ENCODE results near the gene OR2AT4.

Gene OR2AT4

GRCh38 chr11:75059299-75059698 is 37.4 kb downstream of the OR2AT4 start:
- Histone ChIP-seq H4K20me1 (ENCODE audit: insufficient read depth, low read length, poor library complexity, severe bottlenecking) (no peaks in the 10 kb centered on the region), H3K79me2 (ENCODE audit: insufficient read depth, low read length) (no peaks in the 10 kb centered on the region), H3K4me2 (ENCODE audit: low read depth, low read length, poor library complexity, severe bottlenecking) (no peak overlapping the region), H3K27me3 (ENCODE audit: insufficient read depth, low read length, poor library complexity, severe bottlenecking) (no peaks in the 10 kb centered on the region), H3K9me3 (ENCODE audit: insufficient read depth, low read depth, low read length) (no peaks in the 10 kb centered on the region), H3K9me2 (replicated peaks; ENCODE audit: low read depth, low read length) (no peaks in the 10 kb centered on the region), H3F3A (ENCODE audit: low read depth) (no peaks in the 10 kb centered on the region), H2AFZ (ENCODE audit: low read length) (no peak overlapping the region), H3K4me1 (ENCODE audit: insufficient read depth, low read length, poor library complexity, severe bottlenecking) (no peaks in the 10 kb centered on the region), H3K9ac (ENCODE audit: low read depth, low read length, poor library complexity, severe bottlenecking) (no peak overlapping the region), H3K4me3 (ENCODE audit: low read length, poor library complexity, severe bottlenecking) (no peak overlapping the region), H3K36me3 (ENCODE audit: insufficient read depth, low read length) (no peaks in the 10 kb centered on the region)
- TF ChIP-seq CTCF (conservative IDR thresholded peaks at IDR 0.05; ENCODE audit: low read length): no peak
- TF ChIP-seq EZH2phosphoT487 (IDR thresholded peaks at IDR 0.05; ENCODE audit: borderline replicate concordance): no peak

GRCh38 chr11:75056814-75057213 is 39.9 kb downstream of the OR2AT4 start:
- Histone ChIP-seq H4K20me1 (ENCODE audit: insufficient read depth, low read length, poor library complexity, severe bottlenecking) (no peaks in the 10 kb centered on the region), H3K9me2 (replicated peaks; ENCODE audit: low read depth, low read length) (no peaks in the 10 kb centered on the region), H2AFZ (ENCODE audit: low read length) (no peak overlapping the region), H3F3A (ENCODE audit: low read depth) (no peaks in the 10 kb centered on the region), H3K9me3 (ENCODE audit: insufficient read depth, low read depth, low read length) (peaks cover 2% of the 10 kb centered on the region; the same call in 1 of the 2 replicates), H3K4me3 (ENCODE audit: low read length, poor library complexity, severe bottlenecking) (no peak overlapping the region), H3K36me3 (ENCODE audit: insufficient read depth, low read length) (no peaks in the 10 kb centered on the region), H3K9ac (ENCODE audit: low read depth, low read length, poor library complexity, severe bottlenecking) (no peak overlapping the region), H3K4me1 (ENCODE audit: insufficient read depth, low read length, poor library complexity, severe bottlenecking) (no peaks in the 10 kb centered on the region), H3K27me3 (ENCODE audit: insufficient read depth, low read length, poor library complexity, severe bottlenecking) (no peaks in the 10 kb centered on the region), H3K4me2 (ENCODE audit: low read depth, low read length, poor library complexity, severe bottlenecking) (no peak overlapping the region), H3K79me2 (ENCODE audit: insufficient read depth, low read length) (no peaks in the 10 kb centered on the region)
- TF ChIP-seq EZH2phosphoT487 (IDR thresholded peaks at IDR 0.05; ENCODE audit: borderline replicate concordance) (no peak), CTCF (conservative IDR thresholded peaks at IDR 0.05; ENCODE audit: low read length) (no peak)

- H3K27me3 ChIP-seq (ENCODE audit: insufficient read depth, low read length, poor library complexity, severe bottlenecking): no peaks in the 10 kb centered on the region
- TF ChIP-seq EZH2phosphoT487 (IDR thresholded peaks at IDR 0.05; ENCODE audit: borderline replicate concordance): no peak
- no peak for TF ChIP-seq CTCF (conservative IDR thresholded peaks at IDR 0.05; ENCODE audit: low read length)
- H3F3A ChIP-seq (ENCODE audit: low read depth): no peaks in the 10 kb centered on the region
- no peaks in the 10 kb centered on the region for H3K9me2 ChIP-seq (replicated peaks; ENCODE audit: low read depth, low read length)
- H3K4me1 ChIP-seq (ENCODE audit: insufficient read depth, low read length, poor library complexity, severe bottlenecking): peaks cover 3% of the 10 kb centered on the region
- H3K9ac ChIP-seq (ENCODE audit: low read depth, low read length, poor library complexity, severe bottlenecking): no peak overlapping the region
- H3K4me2 ChIP-seq (ENCODE audit: low read depth, low read length, poor library complexity, severe bottlenecking): no peak overlapping the region
- no peaks in the 10 kb centered on the region for H4K20me1 ChIP-seq (ENCODE audit: insufficient read depth, low read length, poor library complexity, severe bottlenecking)
- H3K9me3 ChIP-seq (ENCODE audit: insufficient read depth, low read depth, low read length): peaks cover 2% of the 10 kb centered on the region; the same call in 1 of the 2 replicates
- H3K79me2 ChIP-seq (ENCODE audit: insufficient read depth, low read length): no peaks in the 10 kb centered on the region
- H3K4me3 ChIP-seq (ENCODE audit: low read length, poor library complexity, severe bottlenecking): no peak overlapping the region
- H2AFZ ChIP-seq (ENCODE audit: low read length): no peak overlapping the region
- H3K36me3 ChIP-seq (ENCODE audit: insufficient read depth, low read length): no peaks in the 10 kb centered on the region
These were observed 41.2 kb downstream of the OR2AT4 start for GRCh38 chr11:75055511-75055910.

Measured in Loucy (cell line).